GM21619 (cell line): Measurements from ENCODE around the gene GAK.

Experiments used
- ATAC-seq: cut with Tn5 transposase; IDR thresholded peaks from one replicate; pipeline ENCODE4 v1.9.1; 2021; ENCODE audit not compliant: unreplicated experiment

GAK gene

GRCh38 chr4:964346-965025 is 32.4 kb upstream of the GAK start:
- no peak for ATAC-seq

DNA sequence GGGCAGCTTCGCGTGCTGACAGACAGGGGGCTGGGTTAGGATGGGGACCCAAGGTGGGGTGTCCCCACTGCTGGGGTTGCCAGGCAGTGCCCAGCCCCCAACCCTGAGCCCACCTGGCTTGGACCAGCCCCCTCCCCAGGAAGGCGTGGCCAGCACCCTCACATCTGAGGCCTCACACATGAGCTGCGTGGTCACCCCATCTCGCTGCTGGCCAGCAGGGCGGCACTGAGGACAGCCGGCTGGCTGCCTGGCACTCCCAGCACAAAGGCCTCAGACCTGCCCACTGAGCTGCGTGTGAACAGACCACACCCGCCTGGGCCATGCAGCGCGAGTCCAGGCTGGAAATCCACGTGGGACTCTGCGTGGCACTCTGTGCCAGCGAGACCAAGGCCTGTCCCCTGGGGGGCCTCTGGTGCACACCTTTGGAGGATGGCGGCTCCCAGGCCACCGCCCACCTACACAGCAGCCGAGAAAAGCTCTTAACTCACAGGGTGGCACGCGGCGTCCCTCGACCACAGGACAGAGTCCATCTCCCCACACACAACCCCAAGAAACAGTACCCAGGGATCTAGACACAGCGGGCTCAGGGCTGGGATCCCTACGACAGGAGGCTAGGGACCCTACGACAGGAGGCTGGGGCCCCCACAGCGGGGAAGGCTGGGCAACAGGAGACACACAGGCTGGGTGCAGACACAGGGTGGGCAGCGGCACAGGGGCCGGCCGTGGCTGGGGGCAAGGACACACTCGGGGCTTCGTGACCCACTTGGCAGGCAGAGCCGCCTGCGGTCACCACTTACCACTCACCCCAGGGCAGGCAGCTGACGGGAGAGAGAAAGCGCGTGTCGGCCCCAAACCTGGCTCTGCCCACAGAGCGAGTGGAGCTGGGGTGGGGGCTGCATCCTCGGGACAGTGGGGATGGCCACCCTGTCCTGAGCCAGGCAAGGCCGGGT is 31.4 kb upstream of the GAK start:
- no peak for ATAC-seq

- no peak for ATAC-seq
Observed at GRCh38 chr4:962231-963208, 30.4 kb upstream of the GAK start.

DNA sequence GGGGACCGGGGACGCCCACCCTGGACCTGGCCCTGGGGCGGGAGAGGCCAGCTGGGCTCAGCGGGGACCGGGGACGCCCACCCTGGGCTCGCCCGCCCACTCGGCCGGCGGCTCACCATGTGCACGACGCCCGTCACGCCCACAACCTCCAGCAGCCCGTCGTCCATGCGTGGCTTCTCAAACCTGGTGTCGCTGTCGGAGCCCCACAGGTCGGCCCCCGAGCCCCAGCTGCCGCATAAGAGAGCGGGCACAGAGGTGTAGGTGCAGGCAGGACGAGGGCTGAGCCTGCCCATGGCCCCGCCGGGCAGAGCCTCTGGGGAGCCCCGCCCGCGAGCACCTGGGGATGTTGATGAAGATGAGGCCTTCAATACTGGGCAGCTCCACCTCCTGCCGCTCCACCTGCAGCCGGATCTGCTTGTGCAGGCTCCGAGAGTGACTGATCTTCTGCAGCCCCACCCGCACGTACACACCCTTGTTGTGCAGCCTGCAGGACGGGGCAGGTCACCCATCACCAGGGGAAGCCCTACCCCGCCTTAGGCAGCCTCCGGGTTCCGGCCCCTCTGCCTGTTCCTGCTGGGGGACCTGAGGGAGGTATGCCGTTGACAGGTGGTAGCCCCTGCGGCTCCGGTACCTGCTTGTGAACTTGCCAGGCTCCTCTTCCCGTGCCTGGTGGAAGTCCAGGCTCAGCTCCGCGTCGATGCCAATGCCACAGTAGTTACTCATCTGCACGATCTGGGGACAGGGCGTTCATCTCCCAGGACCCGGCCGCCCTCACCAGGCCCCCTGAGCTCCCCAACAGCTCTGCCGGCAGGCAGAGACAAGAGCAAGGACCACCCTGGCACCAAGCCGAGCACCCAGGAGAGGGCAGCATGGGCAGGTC is 29.5 kb upstream of the GAK start:
- no peak for ATAC-seq

DNA sequence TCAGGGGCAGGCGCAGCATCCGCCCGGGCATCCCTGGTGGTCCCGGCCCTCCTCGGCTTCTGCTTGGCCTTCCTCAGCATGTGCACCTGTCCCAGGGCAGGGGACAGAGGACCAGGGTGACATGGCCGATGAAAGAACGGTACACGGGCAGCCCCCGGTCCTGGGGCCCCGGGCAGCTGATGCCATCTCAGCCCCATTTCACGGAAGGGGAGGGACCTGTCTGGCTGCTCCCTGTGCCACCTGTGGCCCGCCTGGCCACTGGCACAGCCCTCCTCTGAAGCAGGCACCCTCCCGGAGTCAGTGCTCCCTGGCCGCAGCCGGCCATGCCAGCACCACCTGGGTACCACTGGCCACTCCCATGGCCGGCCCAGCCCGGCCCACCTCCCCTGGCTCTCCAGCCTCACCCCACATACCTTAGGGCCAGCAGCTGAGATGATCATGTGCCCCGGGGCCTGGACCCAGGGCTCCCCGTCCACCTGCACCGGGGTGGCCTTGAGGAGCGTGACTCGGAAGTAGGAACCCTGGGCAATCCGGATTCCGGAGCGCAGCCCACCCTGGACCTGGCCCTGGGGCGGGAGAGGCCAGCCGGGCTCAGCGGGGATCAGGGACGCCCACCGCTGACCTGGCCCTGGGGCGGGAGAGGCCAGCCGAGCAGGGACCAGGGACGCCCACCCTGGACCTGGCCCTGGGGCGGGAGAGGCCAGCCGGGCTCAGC is 28.7 kb upstream of the GAK start:
- no peak for ATAC-seq

GRCh38 chr4:960140-960635 is 28.1 kb upstream of the GAK start:
- ATAC-seq, result no peak

GRCh38 chr4:959338-960139 is 27.4 kb upstream of the GAK start:
- no peak for ATAC-seq

GRCh38 chr4:958696-959337 is 26.7 kb upstream of the GAK start:
- no peak for ATAC-seq

GRCh38 chr4:958314-958665 is 26.2 kb upstream of the GAK start:
- no peak for ATAC-seq

DNA sequence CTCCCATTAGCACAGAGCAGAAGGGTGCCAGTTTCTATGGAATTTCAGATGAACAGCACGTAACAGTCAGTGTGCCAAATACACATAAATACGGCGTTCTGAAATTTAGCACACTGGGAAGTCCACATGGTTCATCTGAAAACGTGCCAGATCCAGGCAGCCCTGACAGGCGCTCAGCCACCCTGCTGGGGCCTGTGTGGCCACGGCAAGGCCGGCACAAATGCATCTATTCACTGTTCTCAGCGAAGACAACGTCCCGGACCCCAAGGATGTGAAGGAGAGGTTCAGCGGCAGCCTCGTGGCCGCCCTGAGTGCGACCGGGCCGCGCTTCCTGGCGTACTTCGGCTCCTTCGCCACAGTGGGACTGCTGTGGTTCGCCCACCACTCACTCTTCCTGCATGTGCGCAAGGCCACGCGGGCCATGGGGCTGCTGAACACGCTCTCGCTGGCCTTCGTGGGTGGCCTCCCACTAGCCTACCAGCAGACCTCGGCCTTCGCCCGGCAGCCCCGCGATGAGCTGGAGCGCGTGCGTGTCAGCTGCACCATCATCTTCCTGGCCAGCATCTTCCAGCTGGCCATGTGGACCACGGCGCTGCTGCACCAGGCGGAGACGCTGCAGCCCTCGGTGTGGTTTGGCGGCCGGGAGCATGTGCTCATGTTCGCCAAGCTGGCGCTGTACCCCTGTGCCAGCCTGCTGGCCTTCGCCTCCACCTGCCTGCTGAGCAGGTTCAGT is 25.6 kb upstream of the GAK start:
- no peak for ATAC-seq

GRCh38 chr4:957231-957580 is 25.1 kb upstream of the GAK start:
- no peak for ATAC-seq

DNA sequence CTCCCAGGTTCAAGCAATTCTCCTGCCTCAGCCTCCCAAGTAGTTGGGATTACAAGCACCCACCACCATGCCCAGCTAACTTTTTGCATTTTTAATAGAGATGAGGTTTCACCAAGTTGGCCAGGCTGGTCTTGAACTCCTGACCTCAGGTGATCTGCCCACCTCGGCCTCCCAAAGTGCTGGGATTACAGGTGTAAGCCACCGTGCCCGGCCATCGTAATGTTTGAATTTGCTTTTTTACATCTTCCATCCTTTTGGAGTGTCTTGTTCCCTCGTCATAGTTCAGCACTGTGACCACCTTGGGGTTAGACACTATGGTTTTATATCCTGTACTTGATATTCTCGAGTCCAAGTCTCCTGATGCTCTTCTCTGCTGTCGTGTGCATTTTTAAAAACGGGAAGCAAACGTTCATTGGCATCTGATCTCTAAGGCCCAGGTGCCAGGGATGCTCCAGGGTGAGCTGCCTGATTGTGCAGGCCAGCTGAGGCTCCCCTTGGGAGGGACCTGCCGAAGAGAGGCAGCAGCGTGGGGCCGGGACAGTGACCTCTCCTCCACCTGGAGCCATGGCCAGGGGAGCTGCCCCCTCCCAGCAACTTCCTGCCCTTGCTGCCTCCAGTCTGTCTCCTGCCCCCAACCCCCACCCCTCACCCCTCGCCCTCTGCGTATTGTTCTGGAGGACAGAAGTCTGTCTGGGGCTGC is 24.6 kb upstream of the GAK start:
- ATAC-seq, result no peak

- ATAC-seq, result no peak
Observed at GRCh38 chr4:955931-956381, 23.8 kb upstream of the GAK start.

DNA sequence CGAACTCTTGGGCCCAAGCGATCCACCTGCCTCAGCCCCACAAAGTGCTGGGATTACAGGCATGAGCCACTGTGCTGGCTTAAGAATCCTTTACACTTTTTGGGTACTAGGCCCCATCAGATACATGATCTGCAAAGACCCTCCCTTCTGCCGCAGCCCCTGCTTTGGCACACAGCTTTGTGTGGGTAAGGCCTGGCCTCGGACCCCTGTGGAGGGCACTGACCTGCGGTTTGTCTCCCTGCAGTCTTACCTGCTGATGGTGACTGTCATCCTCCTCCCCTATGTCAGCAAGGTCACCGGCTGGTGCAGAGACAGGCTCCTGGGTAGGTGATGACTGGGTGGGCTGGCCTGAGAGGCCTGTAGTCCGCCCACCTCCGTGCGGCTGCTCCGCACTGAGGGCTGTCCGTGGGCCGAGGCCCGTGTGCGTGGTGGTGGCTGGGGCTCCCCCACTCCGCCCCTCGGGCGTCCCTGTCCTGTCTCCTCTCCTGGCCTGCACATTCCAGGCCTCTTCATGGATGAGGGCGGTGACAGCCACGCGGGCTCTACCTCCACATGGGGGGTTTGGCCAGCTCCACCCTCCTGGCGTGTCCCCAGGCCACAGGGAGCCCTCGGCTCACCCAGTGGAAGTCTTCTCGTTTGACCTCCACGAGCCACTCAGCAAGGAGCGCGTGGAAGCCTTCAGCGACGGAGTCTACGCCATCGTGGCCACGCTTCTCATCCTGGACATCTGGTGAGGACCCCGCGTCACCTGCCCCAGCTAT is 23.2 kb upstream of the GAK start:
- no peak for ATAC-seq

DNA sequence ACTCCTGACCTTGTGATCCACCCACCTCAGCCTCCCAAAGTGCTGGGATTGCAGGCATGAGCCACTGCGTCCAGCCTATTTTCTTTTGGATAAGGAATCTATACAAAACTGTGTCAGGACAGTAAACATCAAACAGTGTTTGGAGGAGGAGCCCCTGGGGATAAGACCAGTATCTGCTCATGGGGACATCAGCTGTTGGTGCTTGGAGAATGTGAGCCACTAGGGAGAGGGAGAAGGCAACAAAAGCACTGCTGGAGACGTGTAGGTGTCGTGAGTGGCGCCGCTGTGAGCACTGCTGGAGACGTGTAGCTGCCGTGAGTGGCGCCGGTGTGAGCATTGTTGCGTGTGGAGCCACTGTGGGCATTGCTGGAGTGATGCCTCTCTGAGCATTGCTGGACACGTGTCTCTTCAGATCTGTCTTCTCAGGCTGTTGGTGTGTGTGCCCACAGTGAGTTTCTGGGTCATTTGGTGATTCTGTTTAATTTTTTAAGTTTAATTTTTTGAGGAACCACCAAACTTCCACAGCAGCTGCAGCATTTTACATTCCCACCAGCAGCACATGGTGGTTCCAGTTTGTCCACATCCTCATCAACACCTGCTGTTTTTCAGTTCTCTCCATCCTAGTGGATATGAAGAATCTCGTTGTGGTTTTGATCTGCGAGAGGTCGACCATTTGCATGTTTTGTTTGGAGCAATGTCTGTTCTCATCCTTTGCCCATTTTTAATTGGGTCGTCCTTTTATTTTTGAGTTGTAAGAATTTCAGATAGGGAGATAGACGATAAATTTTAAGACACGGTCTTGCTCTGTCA is 22.3 kb upstream of the GAK start:
- no peak for ATAC-seq
